GM12878 (cell line): ENCODE results near the gene MOG.

ENCODE experiments used
- CTCF ChIP-seq, 3 experiments: IDR thresholded peaks in 2 of 3; conservative IDR thresholded peaks in 1 of 3; 2 replicates each; pipeline ENCODE4 v1.5.1; 2011; ENCODE audit warnings: low read depth in 3 of 3, low read length in 3 of 3, mild to moderate bottlenecking in 3 of 3, control low read depth in 2 of 3, moderate library complexity in 2 of 3, inconsistent platforms in 1 of 3, mixed read lengths in 1 of 3; ENCODE audit not compliant: control insufficient read depth in 2 of 3, insufficient read depth in 1 of 3; ENCODE audit errors: extremely low read depth in 1 of 3
- MXI1 ChIP-seq: fragments of 150-350 bp; IDR thresholded peaks from 2 replicates; pipeline ENCODE4 v1.6.1; 2011; ENCODE audit warnings: low read depth, mild to moderate bottlenecking, inconsistent platforms, low read length, improper control_type of control experiment
- PAX5 ChIP-seq: IDR thresholded peaks from 2 replicates; pipeline ENCODE4 v1.6.1; 2011; ENCODE audit warnings: low read depth, low read length, borderline replicate concordance
- POLR2A ChIP-seq: IDR thresholded peaks from 2 replicates; pipeline ENCODE4 v1.6.1; 2011; ENCODE audit warnings: low read depth, mild to moderate bottlenecking, low read length
- RAD21 ChIP-seq: IDR thresholded peaks from 2 replicates; pipeline ENCODE4 v1.6.1; 2011; ENCODE audit warnings: mild to moderate bottlenecking, low read depth, low read length, moderate library complexity; ENCODE audit not compliant: insufficient read depth
- SP1 ChIP-seq: IDR thresholded peaks from one replicate; pipeline ENCODE4 v1.6.1; 2011; ENCODE audit warnings: low read depth, low read length

GRCh38 chr6:29656157-29656556 lies 735 bp upstream of the MOG start:
- TF ChIP-seq RAD21 (no peak), SP1 (no peak), MXI1 (no peak), POLR2A (no peak), CTCF (IDR thresholded peaks at IDR 0.05 in 2 of 3, conservative IDR thresholded peaks at IDR 0.05 in 1 of 3; ENCODE audit: control insufficient read depth in 2 of 3, extremely low read depth in 1 of 3, insufficient read depth in 1 of 3, low read depth in 3 of 3, low read length in 3 of 3) (no peak), PAX5 (no peak)
